Measurements from ENCODE around the gene SPDYE2B. TPM values are rescaled to one million over a fixed set of nuclear protein-coding genes. Genes with fewer than 3 reads are reported as not detected.
"Not testable (repeated sequence)": the region's sequence is repeated elsewhere in the genome, so short reads cannot be mapped to it uniquely, and the experiment has no call there.

The SPDYE2B gene
- polyA plus RNA-seq, 4 donors, result 0.60 to 3.6 (median 2.0) TPM

DNA sequence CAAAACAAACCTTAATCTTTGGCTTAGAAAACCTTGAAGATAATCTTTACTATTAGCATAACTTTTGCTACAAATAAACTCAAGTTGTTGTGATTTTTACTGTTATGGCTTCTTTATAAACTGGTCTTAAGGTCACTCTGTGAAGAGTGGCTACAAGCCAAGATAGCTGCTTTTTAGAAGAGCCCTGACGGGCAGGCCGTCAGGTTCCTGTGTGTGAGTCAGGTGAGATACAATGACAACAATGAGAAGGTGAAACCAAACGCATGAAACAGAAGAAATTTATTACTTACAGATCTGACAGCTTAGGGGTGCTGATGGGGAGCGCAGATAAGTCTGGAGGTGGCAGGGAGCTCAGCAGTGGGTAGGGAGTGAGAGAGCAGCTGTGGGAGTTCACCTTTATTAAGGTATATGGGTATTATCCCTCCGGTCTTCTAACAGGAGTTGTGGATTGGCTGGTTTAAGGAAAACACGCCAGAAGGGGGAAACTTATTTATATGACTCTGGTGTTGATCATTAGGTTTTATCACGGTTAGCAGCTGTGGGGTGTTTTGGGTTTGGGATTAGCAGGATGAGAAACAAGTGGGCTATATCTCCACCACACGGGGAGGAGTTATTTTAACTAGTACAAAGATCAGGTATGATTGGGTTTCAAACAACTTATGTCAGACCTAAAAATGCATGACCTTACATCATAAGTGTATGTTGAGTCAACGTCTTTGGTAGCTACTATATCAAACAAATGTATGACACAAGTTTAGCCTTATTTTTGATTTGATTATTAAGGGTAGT, 49.0 kb downstream of the SPDYE2B start:
- not testable (repeated sequence) for DNase-seq (ENCODE audit: low read depth in 4 of 4, low spot score in 2 of 4)

Other genes with a start within 250 kb of the SPDYE2B start
- gene ORAI2, start 216.7 kb upstream of the SPDYE2B start, polyA plus RNA-seq (ENCODE audit: insufficient read length in 4 of 4), result 10 to 100 TPM; 16.7 to 28.7 (median 22.5) TPM
- 10 to 100 TPM; 10.3 to 16.7 (median 14.6) TPM for gene ALKBH4, start 185.5 kb upstream of the SPDYE2B start, polyA plus RNA-seq (ENCODE audit: insufficient read length in 4 of 4)
- 10 to 100 TPM; 15.9 to 26.0 (median 23.3) TPM for gene LRWD1, start 185.3 kb upstream of the SPDYE2B start, polyA plus RNA-seq (ENCODE audit: insufficient read length in 4 of 4)
- 10 to 100 TPM; 25.8 to 52.0 (median 34.5) TPM for gene POLR2J, start 171.4 kb upstream of the SPDYE2B start, polyA plus RNA-seq (ENCODE audit: insufficient read length in 4 of 4)
- 10 to 100 TPM in 3 of 4 donors, 1 to 10 TPM in 1; 6.8 to 19.5 (median 14.9) TPM for gene RASA4B, start 132.5 kb upstream of the SPDYE2B start, polyA plus RNA-seq (ENCODE audit: insufficient read length in 4 of 4)
- 10 to 100 TPM in 2 of 4 donors, 1 to 10 TPM in 2; 2.5 to 26.8 (median 13.9) TPM for gene UPK3BL2, start 106.6 kb upstream of the SPDYE2B start, polyA plus RNA-seq (ENCODE audit: insufficient read length in 4 of 4)
- 10 to 100 TPM in 1 of 4 donors, 1 to 10 TPM in 2, under 1 TPM in 1; 0.93 to 10.5 (median 5.3) TPM for gene SPDYE2, start 99.1 kb upstream of the SPDYE2B start, polyA plus RNA-seq (ENCODE audit: insufficient read length in 4 of 4)
- gene POLR2J3, start 77.7 kb upstream of the SPDYE2B start, polyA plus RNA-seq (ENCODE audit: insufficient read length in 4 of 4), result 10 to 100 TPM; 54.8 to 94.5 (median 74.6) TPM
- gene RASA4, start 33.6 kb upstream of the SPDYE2B start, polyA plus RNA-seq (ENCODE audit: insufficient read length in 4 of 4), result 10 to 100 TPM; 21.3 to 69.9 (median 49.1) TPM
- gene UPK3BL1, start 7.5 kb upstream of the SPDYE2B start, polyA plus RNA-seq (ENCODE audit: insufficient read length in 4 of 4), result 10 to 100 TPM in 3 of 4 donors, 1 to 10 TPM in 1; 8.6 to 34.8 (median 16.1) TPM
- 1 to 10 TPM in 3 of 4 donors, under 1 TPM in 1; 0.59 to 5.3 (median 2.9) TPM for gene POLR2J2, start 21.3 kb downstream of the SPDYE2B start, polyA plus RNA-seq (ENCODE audit: insufficient read length in 4 of 4)
- gene FAM185A, start 98.7 kb downstream of the SPDYE2B start, polyA plus RNA-seq (ENCODE audit: insufficient read length in 4 of 4), result 10 to 100 TPM in 3 of 4 donors, 1 to 10 TPM in 1; 9.3 to 13.2 (median 11.7) TPM